Spleen (tissue), 7 donors: ENCODE measurements around the gene GLRX2.

Experiments used
- POLR2A ChIP-seq, 3 donors: fragments of 450-650 bp; IDR thresholded peaks; one replicate each; pipeline ENCODE4 v1.5.1; 2017; ENCODE audit warnings: antibody characterized with exemption in 3 of 3, mild to moderate bottlenecking in 1 of 3
- TF ChIP-seq, protein P1 (sequence below), 11 experiments: fragments of 200-600 bp in 7 of 11; fragments of 450-650 bp in 4 of 11; sonication (generic) in 4 of 11; IDR thresholded peaks in 8 of 11; conservative IDR thresholded peaks in 3 of 11; 1 replicate in 7 of 11; 2 replicates in 4 of 11; pipeline versions ENCODE4 v1.4.0 to v1.8.0; 2016 to 2021; ENCODE audit warnings: antibody characterized with exemption in 11 of 11, inconsistent platforms in 4 of 11, mild to moderate bottlenecking in 1 of 11
- donor health status: DM: no; HTN: no; CAD: no; lungs with moderate emphysema.
- donor health status: DM: no; HTN: no; CAD: no.
- donor health status: DM: no; HTN: no; CAD: no.

DNA sequence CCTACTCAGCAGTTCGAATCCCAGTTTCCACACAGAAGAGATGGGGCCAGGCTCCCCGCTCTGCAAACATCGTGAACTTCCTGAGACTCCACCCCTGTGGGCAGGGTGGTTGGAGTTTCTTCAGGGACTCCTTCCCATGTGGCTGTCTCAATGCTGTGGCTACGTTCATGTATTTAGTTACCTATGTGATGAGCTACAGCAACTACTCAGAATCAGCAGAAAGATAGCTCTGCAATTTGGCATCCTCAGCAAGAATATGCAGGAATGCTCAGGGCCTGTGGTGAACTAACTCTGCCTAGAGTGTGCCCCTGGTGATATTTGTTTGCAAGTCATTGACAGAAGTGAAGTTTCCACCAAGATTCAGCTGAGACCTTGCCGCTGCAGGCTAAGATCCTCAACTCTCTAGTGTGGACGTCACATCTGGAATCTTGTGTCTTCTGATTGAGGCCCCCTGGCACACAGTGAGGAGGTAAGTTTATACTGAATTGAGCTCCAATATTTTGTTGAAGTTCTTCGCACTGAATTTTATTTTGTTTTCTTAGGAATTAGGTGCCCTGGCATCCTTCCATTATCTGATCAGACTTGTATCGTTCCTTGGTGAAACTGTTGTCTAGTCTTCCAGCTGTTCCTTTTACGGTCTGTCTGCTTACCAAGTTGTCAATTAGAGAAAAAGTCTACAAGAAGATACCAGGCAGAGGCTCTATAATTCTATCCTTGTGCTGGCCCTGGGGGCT is 8.2 kb upstream of the GLRX2 start:
- TF ChIP-seq, protein P1, sequence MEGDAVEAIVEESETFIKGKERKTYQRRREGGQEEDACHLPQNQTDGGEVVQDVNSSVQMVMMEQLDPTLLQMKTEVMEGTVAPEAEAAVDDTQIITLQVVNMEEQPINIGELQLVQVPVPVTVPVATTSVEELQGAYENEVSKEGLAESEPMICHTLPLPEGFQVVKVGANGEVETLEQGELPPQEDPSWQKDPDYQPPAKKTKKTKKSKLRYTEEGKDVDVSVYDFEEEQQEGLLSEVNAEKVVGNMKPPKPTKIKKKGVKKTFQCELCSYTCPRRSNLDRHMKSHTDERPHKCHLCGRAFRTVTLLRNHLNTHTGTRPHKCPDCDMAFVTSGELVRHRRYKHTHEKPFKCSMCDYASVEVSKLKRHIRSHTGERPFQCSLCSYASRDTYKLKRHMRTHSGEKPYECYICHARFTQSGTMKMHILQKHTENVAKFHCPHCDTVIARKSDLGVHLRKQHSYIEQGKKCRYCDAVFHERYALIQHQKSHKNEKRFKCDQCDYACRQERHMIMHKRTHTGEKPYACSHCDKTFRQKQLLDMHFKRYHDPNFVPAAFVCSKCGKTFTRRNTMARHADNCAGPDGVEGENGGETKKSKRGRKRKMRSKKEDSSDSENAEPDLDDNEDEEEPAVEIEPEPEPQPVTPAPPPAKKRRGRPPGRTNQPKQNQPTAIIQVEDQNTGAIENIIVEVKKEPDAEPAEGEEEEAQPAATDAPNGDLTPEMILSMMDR (IDR thresholded peaks at IDR 0.05 in 8 of 11, conservative IDR thresholded peaks at IDR 0.05 in 3 of 11): no peak
- TF ChIP-seq POLR2A (IDR thresholded peaks at IDR 0.05): no peak
